ENCODE data around the gene BBOX1.
"Not testable (repeated sequence)": the region's sequence is repeated elsewhere in the genome, so short reads cannot be mapped to it uniquely, and the experiment has no call there.

The BBOX1 gene, protein sequence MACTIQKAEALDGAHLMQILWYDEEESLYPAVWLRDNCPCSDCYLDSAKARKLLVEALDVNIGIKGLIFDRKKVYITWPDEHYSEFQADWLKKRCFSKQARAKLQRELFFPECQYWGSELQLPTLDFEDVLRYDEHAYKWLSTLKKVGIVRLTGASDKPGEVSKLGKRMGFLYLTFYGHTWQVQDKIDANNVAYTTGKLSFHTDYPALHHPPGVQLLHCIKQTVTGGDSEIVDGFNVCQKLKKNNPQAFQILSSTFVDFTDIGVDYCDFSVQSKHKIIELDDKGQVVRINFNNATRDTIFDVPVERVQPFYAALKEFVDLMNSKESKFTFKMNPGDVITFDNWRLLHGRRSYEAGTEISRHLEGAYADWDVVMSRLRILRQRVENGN

DNA sequence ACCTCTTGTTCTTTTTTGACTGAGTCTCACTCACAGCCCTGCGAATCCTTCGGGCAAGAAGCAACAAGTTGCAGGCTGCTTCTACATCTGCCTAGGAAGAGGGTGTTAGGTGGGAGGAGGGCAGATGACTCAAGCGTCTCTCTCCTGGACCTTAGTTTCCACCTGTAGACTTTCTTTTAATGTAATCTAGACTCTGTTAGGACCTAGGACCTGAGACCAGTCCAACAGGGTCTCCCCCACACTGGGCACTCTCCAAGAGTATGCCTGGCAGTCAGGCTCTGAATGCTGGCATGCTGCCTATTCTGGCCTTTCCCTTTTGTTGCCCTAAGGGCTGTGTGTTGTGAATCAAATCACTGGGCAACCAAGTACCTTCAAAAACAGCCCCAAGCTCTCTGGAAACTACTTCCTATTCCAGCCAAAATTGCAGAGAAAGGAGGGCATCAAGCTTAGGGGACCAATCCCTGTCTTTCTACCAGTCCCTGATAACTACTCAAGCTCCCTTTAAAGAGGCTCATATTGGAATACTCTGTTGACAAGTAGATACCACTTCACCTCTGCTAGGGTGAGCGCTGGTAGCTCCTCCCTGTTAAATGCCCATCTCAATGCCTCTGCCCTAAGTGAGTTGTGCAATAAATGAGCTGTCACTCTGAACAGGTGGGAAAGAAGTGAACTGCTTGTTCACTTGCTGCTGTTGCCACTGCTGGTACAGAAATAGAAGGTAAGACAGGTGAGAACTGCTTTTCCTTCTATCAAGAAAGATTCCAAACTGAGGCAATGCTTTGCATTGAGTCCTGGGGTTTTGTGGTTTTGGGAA, at the start of gene BBOX1:
Gene BBOX1 (plus strand): TSS at position 514 of the 814 bp plus-strand sequence. CDS start 14,616 bp downstream, outside the sequence.
- peak; percentile 34 for DNase-seq

DNA sequence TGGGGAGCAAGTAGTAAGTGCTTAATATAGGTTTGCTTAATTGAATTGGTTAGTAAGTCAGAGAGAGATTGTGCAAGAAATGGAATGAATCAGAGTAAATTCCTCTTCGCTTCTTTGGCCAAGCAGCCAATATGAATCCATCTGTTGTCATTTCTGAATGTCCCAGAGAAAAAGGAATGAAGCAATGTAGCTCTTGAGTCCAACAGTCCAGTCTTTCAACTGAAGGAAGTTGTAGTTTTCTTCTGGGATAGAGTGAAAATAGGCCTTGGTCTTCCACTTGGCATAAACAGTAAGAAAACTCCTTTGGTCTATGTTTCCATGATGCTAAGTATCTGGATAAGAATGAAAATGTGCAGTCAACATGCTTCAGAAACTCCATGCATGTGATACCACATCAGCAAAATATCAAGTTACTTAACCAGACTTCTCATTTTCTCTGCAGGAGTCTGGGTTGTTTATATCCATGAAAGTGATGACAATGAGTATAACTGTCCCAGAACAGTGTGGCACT, 48.5 kb upstream of the BBOX1 start:
- DNase-seq, result no peak

DNA sequence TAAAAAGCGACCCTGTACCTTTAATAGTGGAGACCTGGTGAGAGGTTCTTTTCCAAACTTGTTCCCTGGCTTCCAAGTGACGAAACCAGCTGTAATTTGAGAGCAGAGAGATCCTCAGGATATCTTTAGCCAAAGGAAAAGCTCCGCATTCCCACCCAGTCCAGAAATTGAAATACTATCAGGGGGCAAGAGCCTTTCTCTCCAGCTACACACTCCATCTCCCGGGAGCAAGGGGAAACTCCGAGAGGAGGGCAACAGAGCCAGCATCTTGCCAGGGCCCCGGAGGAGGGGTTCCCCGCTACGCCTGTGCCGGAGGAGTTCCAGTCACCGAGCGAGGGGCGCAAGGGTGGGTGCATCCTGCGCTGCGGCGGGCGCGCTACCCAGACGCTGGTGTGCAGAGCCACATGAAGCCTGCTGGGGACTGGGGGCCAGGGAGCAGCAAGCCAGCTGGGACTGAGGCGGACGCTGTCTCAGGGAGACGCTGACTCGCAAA, 46.6 kb upstream of the BBOX1 start, which contains the start of gene FIBIN:
Gene FIBIN (plus strand): TSS at position 148 of the 493 bp plus-strand sequence. CDS start 415 bp downstream, outside the sequence.
- no peak for DNase-seq

DNA sequence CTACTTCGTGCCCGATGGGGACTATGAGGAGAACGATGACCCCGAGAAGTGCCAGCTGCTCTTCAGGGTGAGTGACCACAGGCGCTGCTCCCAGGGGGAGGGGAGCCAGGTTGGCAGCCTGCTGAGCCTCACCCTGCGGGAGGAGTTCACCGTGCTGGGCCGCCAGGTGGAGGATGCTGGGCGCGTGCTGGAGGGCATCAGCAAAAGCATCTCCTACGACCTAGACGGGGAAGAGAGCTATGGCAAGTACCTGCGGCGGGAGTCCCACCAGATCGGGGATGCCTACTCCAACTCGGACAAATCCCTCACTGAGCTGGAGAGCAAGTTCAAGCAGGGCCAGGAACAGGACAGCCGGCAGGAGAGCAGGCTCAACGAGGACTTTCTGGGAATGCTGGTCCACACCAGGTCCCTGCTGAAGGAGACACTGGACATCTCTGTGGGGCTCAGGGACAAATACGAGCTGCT, 46.0 kb upstream of the BBOX1 start:
- DNase-seq, result no peak

DNA sequence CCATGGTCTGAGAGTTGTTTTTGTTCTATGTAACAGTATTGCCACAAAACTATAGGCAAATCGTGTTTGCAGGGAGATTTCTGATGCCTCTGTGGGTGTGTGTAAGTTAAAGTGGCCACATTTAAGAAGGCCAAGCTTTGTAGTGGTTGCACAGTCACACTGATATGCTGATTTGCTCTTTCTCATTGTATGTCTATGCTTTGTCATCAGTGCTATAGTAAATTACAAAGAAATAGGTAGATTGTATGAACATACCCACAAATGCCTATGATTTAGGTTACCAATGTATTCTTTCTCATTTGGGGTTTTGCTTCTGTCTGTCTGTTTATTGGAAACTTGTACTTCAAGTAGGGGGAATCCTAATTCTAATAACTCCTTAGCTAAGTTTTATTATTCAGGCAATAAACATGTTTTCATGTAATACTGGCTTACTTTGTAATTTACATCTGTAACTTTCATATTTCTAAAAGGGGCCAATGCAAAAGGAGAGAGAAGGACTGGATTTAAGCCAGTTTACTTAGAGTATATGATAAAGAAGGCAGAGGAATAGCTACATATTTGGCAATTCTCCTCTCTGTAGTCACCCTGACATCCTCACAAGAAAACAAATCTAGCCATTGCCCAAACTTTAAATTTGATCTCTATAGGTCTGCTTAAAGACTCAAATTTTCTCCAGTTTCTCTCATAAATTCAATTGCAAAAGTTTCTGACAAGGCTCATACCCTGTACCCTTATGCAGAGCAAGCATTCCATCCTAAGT, 44.7 kb upstream of the BBOX1 start:
- DNase-seq, result no peak

DNA sequence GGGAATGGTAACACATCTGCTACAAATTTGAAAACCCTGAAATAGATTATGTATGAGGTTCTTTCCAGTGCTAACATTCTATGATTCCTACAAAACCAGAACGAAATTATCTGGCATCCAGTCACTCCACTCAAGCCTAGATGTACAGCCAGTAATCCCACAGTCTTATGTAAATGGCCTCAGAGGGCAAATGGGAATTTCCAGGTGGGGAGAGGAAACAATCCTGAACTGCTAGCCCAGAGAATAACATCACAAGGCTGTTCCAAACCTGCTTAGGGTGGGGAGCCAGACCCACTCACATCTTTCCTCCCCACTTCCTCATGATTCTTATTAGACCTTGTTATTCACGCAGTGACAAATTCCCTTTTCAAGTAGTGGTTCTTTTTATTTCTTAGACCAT, 43.2 kb upstream of the BBOX1 start:
- no peak for DNase-seq

DNA sequence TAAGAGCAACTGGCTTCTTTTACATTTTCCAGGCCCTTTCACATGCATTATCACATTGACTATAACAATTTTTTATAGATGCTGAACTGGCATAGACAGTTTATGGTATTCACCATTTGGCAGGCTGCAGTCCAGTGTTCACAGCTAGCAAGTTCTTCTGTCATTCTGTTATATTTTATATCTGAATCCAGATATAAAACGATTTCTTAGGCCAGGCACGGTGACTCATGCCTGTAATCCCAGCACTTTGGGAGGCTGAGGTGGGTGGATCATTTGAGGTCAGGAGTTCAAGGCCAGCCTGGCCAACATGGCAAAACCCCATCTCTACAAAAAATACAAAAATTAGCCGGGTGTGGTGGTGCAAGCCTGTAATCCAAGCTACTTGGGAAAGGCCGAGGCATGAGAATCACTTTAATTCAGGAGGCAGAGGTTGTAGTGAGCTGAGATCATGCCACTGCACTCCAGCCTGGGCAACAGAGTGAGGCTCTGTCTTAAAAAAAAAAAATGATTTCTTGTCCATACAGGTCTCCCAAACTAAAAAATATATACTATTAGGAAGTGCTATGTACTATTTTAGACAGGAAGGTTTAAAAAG, 39.4 kb upstream of the BBOX1 start:
- DNase-seq, result not testable (repeated sequence)

DNA sequence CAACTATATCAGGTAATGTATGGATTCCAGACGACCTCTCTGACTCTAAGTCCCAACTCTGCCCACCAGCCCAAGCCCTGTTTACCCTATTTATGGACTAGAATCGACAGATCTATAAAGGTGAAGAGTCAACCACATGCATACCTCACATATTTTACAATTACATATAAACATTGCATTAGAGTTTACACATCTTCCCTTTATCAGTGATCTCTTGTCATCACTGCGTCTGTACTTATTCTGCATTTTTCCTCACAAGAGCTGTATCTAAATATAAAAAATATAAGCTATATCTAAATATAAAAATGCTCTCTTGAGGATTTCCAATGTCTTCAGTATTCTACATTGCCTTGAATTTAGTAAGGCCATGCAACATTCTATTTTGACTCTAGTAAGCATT, 38.2 kb upstream of the BBOX1 start:
- no peak for DNase-seq

DNA sequence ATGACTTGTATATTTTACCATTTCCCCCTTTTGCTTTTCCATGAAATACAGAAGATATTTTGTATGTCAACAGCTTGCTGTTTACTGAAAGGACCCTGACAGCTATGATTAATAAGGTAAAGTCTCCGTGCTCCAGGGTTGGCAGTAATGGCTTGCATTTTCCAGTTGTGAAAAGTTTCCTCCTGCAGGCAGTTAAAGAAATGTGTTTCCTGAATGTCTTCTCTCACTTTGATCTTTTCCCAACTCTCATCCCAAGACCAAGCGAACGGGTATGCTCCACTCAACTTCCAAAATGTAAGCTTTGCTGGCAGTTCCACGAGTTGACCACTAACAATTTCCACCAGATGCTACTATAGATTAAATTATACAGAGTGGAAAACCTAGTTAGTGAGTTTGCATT, 37.8 kb upstream of the BBOX1 start:
- no peak for DNase-seq

DNA sequence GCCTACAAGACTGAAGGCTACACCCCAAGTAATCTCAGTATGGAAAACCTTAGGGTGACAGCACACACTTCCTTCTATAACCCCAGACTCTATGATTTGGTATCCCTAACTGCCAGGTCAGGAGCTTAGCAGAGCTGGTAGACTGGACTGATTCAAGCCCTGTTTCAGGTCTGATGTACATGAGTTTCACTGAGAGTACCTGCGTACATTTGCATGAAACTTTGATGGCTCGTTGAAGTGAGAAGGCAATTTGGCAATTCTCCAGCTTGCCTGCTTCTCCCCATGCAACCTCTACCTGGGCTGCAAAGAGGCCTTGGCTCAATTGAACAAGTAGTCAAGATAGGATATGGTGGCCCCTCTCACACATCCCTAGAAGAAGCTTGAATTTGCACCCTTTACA, 36.5 kb upstream of the BBOX1 start:
- no peak for DNase-seq

DNA sequence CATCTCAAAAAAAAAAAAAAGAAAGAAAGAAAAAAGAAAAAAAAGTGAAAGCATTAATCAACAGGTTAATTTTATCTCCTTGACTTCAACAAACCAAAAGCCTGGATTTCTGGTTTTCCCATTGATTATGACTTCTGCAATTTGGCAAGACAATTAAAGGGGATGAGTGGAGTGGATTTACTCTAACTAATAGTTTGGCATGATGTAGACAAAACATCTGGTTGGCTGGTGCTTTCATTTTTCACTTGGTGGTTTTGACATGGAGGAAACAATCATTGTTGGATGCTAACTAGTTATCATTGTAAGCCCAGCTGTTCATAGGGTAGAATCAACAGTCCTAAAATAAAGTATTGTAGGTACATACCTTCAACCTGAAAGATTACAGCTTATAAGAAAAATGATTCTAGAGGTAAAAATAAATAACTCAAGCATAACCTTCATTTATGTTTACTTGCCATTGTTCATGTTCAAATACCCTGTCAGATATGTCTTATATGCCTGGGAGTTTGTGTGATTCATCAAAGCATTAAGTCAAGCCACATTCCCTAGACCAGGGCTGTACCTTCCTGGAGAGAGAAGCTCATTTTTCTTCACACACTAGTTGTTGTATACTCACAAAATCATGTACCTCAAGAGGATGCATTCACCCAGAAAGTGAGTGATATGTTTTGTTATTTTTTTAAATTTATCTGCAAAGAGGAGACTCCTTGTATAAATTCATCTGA, 31.6 kb upstream of the BBOX1 start:
- DNase-seq, result no peak

DNA sequence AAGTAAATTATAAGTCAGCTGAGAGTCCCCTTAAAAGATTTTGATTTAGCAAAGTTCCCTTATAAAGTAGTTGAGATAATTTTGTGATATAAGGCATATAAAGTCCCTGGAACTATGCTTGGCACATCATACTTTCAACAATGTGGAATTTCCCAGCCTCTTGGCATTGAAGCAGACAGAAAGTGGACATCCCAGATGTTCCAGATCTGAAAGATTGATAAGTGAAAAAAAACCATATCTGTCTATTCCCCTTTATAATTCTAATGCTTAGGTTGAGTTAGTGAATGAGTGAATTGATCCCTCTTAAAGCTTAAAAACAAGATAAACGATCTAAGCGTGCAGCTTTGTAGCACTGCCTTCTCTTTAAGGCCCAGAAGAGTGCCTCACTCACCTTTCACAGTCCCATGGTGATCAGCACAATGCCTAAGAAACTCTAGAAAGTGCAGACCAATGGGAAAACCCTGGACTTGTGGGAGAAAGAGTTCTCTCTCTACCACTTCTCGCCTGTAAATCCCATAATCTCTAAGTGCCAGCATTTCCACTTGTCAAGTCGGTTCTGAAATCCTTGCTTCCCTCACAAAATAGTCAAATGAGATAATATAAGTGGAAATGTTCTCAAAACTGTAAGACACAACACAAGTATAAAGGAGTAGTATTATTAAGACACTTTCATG, 28.9 kb upstream of the BBOX1 start:
- DNase-seq, result no peak

DNA sequence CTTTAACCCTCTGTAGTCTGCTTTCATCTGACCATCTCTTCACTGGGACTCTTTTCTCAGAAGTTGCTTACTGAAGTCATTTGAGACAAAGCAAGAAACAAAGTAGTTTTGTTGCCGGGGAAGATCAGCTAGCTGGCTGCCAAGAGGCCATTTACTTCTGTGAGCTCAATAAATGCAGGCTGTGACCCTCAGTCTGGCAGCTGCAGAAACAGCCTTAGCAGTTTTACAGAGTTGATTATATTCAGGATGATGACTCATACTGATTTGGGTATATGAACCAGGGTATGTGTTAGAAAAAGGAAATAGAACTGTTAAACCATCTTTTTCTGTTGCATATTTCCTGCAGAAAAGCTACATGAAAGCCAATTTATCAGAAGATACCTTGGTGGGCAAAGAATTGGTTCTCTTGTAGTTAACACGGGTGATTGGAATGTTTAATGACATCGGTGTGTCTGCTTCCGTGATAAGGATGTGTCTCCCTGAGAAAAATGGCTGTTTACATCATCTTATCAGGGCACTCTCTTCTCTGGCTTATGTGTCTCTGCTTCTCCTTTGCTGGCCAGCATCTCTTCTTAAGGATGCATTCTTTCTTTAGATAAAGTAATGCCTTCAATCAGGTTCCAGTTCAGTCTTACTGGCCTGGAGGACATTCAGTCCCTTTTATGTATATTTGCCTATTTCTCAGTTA, 28.2 kb upstream of the BBOX1 start:
- peak; percentile 11 for DNase-seq

DNA sequence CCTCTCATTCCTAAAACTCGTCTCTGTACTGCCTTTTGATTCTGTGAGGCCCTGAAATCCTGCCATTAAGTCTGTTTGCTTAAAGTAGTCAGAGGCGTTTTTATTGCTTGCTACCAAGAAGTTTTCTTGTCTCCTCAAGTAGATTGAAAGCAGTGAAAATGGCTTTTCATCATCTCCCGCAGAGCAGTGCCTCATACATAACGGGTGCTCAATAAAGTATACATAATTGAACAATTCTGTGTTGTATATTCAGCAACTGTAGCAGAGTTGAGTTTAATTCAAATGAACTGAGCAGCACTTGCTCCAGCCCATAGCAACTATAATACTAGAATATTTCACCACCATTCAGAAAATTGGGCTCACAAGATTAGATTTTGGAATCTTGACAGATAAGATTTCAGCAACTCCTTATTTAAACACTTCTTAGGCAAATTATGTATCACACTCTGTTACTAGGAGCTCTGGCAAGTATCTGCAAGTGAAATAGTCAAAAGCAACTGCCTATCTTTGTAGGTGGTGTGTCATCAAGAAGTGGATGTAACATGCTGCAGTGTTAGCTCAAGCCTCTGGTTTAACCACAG, 26.7 kb upstream of the BBOX1 start:
- no peak for DNase-seq

DNA sequence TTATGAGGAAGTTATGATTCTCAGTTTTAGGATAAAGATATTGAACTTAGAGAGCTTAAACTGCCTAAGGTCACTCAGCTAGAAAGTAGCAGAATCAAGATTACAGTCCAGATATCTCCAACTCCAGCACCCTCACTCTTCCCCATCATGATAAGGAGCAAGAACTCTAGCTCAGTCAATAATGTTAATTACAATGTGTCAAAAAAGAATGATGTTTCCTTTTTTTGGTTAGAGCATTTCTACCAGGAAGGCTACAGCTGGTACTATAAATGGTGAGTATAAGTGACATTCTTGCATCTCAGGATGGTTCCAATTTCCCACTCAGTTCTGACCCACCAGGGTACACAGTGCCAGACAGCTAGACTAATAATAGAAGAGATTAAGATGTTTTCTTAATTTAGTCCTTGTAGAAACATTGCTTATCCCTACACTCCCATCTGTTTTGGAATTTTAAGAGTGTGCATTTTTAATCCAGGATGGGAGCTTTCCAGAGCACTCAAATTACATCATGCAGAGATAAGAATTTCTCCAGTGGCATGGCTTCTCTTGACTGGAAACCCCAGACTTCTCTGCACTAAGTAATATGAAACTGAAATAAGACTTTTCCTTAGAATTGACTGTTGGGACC, 21.6 kb upstream of the BBOX1 start:
- DNase-seq, result no peak

DNA sequence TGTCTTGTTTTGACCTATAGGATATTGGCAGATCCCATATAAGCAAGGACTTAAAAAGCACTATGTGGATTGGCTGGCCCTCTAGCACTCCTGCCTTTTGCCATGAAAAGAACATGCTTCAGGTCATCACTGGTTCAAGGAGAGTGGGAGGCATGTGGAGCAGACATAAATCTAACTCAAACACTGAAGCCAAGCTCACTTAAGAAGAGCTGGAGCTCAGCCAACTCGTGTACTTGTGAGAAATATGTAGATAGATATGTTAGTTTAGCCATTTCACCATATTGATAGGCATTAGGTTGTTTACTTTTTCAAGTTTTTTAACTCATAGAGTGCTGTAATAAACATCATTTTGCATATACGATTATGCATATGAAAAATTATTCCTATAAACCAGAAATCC, 19.9 kb upstream of the BBOX1 start:
- DNase-seq, result peak; percentile 55

DNA sequence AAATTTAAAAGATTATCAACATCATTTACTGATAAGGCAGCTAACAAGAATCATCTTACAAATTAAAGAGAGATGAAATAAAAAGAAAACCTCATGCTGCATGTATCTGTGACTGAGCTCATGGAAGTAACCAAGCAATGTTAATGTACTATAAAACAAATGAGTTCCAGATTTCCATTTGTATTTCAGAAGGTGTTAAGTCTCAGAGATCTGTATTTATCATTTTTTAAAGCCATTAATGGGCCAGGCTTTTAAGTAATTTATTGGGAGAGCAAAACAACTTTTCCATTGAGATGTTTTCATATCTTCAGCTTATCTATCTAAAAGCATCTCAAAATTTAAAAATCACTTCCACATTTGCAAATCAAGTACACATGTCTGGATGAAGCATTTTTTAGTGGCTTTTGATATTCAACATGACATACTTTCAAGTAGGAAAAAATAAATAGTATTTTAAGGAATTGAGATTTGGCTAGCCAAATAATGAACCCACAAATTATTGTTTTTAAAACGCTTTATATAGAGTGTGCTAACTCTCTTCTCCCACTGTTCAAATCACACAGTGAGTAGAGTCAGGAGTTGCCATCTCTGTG, 17.9 kb upstream of the BBOX1 start:
- no peak for DNase-seq

DNA sequence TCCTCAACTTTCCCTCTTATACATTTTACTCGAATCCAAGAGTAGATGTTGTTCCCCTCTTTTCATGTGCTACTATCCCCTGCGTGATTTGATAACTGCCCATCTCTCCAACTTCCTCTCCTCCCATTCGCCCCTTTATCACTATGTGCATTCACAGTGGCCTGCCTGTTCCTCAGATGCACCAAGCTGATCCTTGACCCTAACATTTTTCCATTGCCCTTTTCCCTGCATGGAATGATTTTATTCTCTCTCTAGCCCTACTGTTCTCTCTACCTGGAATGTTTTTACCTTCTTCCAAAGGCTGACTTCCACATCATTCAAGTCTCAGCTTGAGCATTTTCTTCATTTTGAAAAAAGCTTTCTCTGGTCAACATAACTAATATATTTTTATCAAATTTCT, 15.8 kb upstream of the BBOX1 start:
- no peak for DNase-seq

DNA sequence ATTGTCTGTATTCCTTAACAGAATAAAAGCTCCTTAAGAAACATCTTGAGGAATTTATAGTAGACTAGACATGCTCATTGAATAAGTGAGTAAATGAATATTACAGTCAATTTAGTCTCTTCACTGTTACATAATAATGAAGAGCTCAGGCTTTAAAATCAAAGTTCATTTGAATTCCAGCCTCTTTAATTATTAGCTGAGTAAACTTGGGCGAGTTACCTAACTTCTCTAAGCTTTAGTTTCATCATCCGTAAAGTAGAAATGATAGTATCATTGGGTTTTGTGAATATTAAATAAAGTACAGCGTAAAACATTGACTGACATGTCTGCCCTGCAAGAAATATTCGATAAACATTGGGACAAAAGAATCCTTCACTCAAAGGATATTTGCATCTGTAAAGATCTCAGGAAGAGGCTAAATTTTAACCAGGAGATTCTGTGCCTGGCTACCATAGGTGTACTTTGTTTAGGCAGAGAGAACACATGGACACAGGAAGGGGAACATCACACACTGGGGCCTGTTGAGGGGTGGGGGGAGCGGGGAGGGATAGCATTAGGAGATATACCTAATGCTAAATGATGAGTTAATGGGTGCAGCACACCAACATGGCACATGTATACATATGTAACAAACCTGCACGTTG, 15.2 kb upstream of the BBOX1 start:
- DNase-seq, result no peak
